COR-L47 (cell line): ENCODE measurements around the gene PSMD1.
"Not testable (repeated sequence)": the region's sequence is repeated elsewhere in the genome, so short reads cannot be mapped to it uniquely, and the experiment has no call there.

Source experiments
- DNase-seq: peaks from one replicate; lab custom pipeline; 2025; lab: John Stamatoyannopoulos, UW

PSMD1 gene

GRCh38 chr2:231161252-231161839 is 104.7 kb downstream of the PSMD1 start:
- DNase-seq, result no peak

- DNase-seq, result no peak
Observed at GRCh38 chr2:231161877-231162329, 105.2 kb downstream of the PSMD1 start.

GRCh38 chr2:231163011-231163410 is 106.3 kb downstream of the PSMD1 start:
- no peak for DNase-seq

GRCh38 chr2:231163414-231164095 is 106.9 kb downstream of the PSMD1 start:
- no peak for DNase-seq

- no peak for DNase-seq
Observed at GRCh38 chr2:231167745-231168459, 111.2 kb downstream of the PSMD1 start.

- DNase-seq, result no peak
Observed at GRCh38 chr2:231168460-231169139, 111.9 kb downstream of the PSMD1 start.

GRCh38 chr2:231169488-231169887 is 112.8 kb downstream of the PSMD1 start:
- no peak for DNase-seq

GRCh38 chr2:231170055-231170454 is 113.4 kb downstream of the PSMD1 start:
- no peak for DNase-seq

GRCh38 chr2:231172025-231172424 is 115.4 kb downstream of the PSMD1 start:
- no peak for DNase-seq

GRCh38 chr2:231174211-231174651 is 117.6 kb downstream of the PSMD1 start:
- DNase-seq, result no peak

- no peak for DNase-seq
Observed at GRCh38 chr2:231176066-231176465, 119.4 kb downstream of the PSMD1 start.

GRCh38 chr2:231177156-231178025 is 120.7 kb downstream of the PSMD1 start:
- no peak for DNase-seq

- DNase-seq, result not testable (repeated sequence)
Observed at GRCh38 chr2:231178805-231179204, 122.1 kb downstream of the PSMD1 start.

- no peak for DNase-seq
Observed at GRCh38 chr2:231181860-231182512, 125.3 kb downstream of the PSMD1 start.

GRCh38 chr2:231182513-231182899 is 125.8 kb downstream of the PSMD1 start:
- no peak for DNase-seq

GRCh38 chr2:231183851-231184250 is 127.2 kb downstream of the PSMD1 start:
- DNase-seq, result no peak

- DNase-seq, result no peak
Observed at GRCh38 chr2:231184319-231184718, 127.7 kb downstream of the PSMD1 start.

- no peak for DNase-seq
Observed at GRCh38 chr2:231185050-231185725, 128.5 kb downstream of the PSMD1 start.

GRCh38 chr2:231185886-231186285 is 129.2 kb downstream of the PSMD1 start:
- DNase-seq, result no peak

- DNase-seq, result no peak
Observed at GRCh38 chr2:231186325-231186724, 129.7 kb downstream of the PSMD1 start.
